T-helper 2 cell treated with Interferon-gamma antibody and Interleukin-4, amounts not matched to agents 100 ng/mL and 5 ng/mL, for 36 hours (primary cell): Measurements from ENCODE around the gene JAKMIP3. TPM values are rescaled to one million over a fixed set of nuclear protein-coding genes. Genes with fewer than 3 reads are reported as not detected.

ENCODE experiments used
- intact Hi-C: fragments of 100-400 bp; cut with micrococcal nuclease; formaldehyde crosslinking; loops from one replicate; pipeline ENCODE4 v1.15.1; 2023
- total RNA-seq: library from RNA; stranded (reverse); gene quantifications from 2 replicates; pipeline ENCODE4 v1.2.3, GENCODE V29; 2022

Gene JAKMIP3
- total RNA-seq, 1 donor from 2014 or later, result 1.0 TPM

GRCh38 chr10:132043861-132044695 is 21.7 kb upstream of the JAKMIP3 start:
- intact Hi-C loops, result no loop called here

GRCh38 chr10:132044803-132045202 is 20.9 kb upstream of the JAKMIP3 start:
- intact Hi-C loops, result no loop called here

GRCh38 chr10:132045324-132045723 is 20.4 kb upstream of the JAKMIP3 start:
- intact Hi-C loops, result no loop called here

GRCh38 chr10:132047575-132048293 is 18.0 kb upstream of the JAKMIP3 start:
- intact Hi-C loops, result no loop called here

GRCh38 chr10:132048294-132048667 is 17.5 kb upstream of the JAKMIP3 start:
- intact Hi-C loops, result no loop called here

- intact Hi-C loops, result no loop called here
Measured at GRCh38 chr10:132050191-132050590, 15.6 kb upstream of the JAKMIP3 start.

- intact Hi-C loops, result no loop called here
Measured at GRCh38 chr10:132052124-132052523, 13.6 kb upstream of the JAKMIP3 start.

GRCh38 chr10:132054564-132054963 is 11.2 kb upstream of the JAKMIP3 start:
- intact Hi-C loops, result no loop called here

GRCh38 chr10:132055616-132056015 is 10.1 kb upstream of the JAKMIP3 start:
- intact Hi-C loops, result no loop called here

GRCh38 chr10:132056663-132057062 is 9.1 kb upstream of the JAKMIP3 start:
- intact Hi-C loops, result no loop called here

- intact Hi-C loops, result no loop called here
Measured at GRCh38 chr10:132057191-132057681, 8.5 kb upstream of the JAKMIP3 start.

GRCh38 chr10:132058111-132058745 is 7.5 kb upstream of the JAKMIP3 start:
- intact Hi-C loops, result no loop called here

- intact Hi-C loops, result no loop called here
Measured at GRCh38 chr10:132058793-132059759, 6.7 kb upstream of the JAKMIP3 start.

- intact Hi-C loops, result no loop called here
Measured at GRCh38 chr10:132059760-132060508, 5.8 kb upstream of the JAKMIP3 start.

- intact Hi-C loops, result no loop called here
Measured at GRCh38 chr10:132061030-132061429, 4.7 kb upstream of the JAKMIP3 start.

- intact Hi-C loops, result no loop called here
Measured at GRCh38 chr10:132061465-132061864, 4.3 kb upstream of the JAKMIP3 start.

GRCh38 chr10:132062116-132062515 is 3.6 kb upstream of the JAKMIP3 start:
- intact Hi-C loops, result no loop called here

- intact Hi-C loops, result no loop called here
Measured at GRCh38 chr10:132062641-132063390, 2.9 kb upstream of the JAKMIP3 start.

- intact Hi-C loops, result no loop called here
Measured at GRCh38 chr10:132063432-132063831, 2.3 kb upstream of the JAKMIP3 start.
